ENCODE results near the gene RNF157.
A peak's percentile ranks its signal among the peaks of the same experiment; 100 is the strongest.

Gene RNF157

GRCh38 chr17:76263896-76264295 is 23.6 kb upstream of the RNF157 start:
- Histone ChIP-seq H3K9ac (peak overlapping the region; percentile 54), H3K4me3 (IDR thresholded peaks at IDR 0.05; ENCODE audit: insufficient read depth, low read depth, low read length) (no peak overlapping the region), H4K20me1 (ENCODE audit: insufficient read depth) (no peaks in the 10 kb centered on the region)

GRCh38 chr17:76262732-76263344 is 22.5 kb upstream of the RNF157 start:
- H3K27me3 ChIP-seq (ENCODE audit: insufficient read depth, low read depth), result no peaks in the 10 kb centered on the region
- TF ChIP-seq CTCF (conservative IDR thresholded peaks at IDR 0.05; ENCODE audit: low read depth, low read length), result no peak
- no peaks in the 10 kb centered on the region for H4K20me1 ChIP-seq (ENCODE audit: insufficient read depth)
- H3K27ac ChIP-seq, result peak overlapping the region; percentile 95
- peak overlapping the region; percentile 74 for H2AFZ ChIP-seq (ENCODE audit: low read depth)
- H3K4me2 ChIP-seq, result peak overlapping the region; percentile 86
- H3K9ac ChIP-seq, result peak overlapping the region; percentile 54; the same call in 1 of the 2 replicates
- peaks cover 46% of the 10 kb centered on the region for H3K4me1 ChIP-seq (ENCODE audit: low read depth, poor library complexity, severe bottlenecking)
- peaks cover 23% of the 10 kb centered on the region for H3K79me2 ChIP-seq (ENCODE audit: insufficient read depth, low read depth)
- H3K4me3 ChIP-seq (IDR thresholded peaks at IDR 0.05; ENCODE audit: insufficient read depth, low read depth, low read length), result no peak overlapping the region
- no peaks in the 10 kb centered on the region for H3K36me3 ChIP-seq (ENCODE audit: insufficient read depth)

More at GRCh38 chr17:76263896-76264295, 23.6 kb upstream of the RNF157 start:
- Histone ChIP-seq H3K4me1 (ENCODE audit: low read depth, poor library complexity, severe bottlenecking) (peaks cover 57% of the 10 kb centered on the region), H3K36me3 (ENCODE audit: insufficient read depth) (no peaks in the 10 kb centered on the region), H2AFZ (ENCODE audit: low read depth) (peak overlapping the region; percentile 74), H3K27me3 (ENCODE audit: insufficient read depth, low read depth) (no peaks in the 10 kb centered on the region), H3K79me2 (ENCODE audit: insufficient read depth, low read depth) (peaks cover 33% of the 10 kb centered on the region), H3K4me2 (peak overlapping the region; percentile 86), H3K27ac (peak overlapping the region; percentile 95)
- TF ChIP-seq CTCF (conservative IDR thresholded peaks at IDR 0.05; ENCODE audit: low read depth, low read length), result no peak

GRCh38 chr17:76261421-76262215 is 21.3 kb upstream of the RNF157 start:
- Histone ChIP-seq H4K20me1 (ENCODE audit: insufficient read depth) (no peaks in the 10 kb centered on the region), H3K27me3 (ENCODE audit: insufficient read depth, low read depth) (no peaks in the 10 kb centered on the region), H3K36me3 (ENCODE audit: insufficient read depth) (no peaks in the 10 kb centered on the region), H2AFZ (ENCODE audit: low read depth) (no peak overlapping the region), H3K4me1 (ENCODE audit: low read depth, poor library complexity, severe bottlenecking) (peaks cover 36% of the 10 kb centered on the region), H3K4me3 (IDR thresholded peaks at IDR 0.05; ENCODE audit: insufficient read depth, low read depth, low read length) (no peak overlapping the region), H3K4me2 (no peak overlapping the region), H3K9ac (no peak overlapping the region), H3K27ac (peak overlapping the region; percentile 95; the same call in 1 of the 2 replicates), H3K79me2 (ENCODE audit: insufficient read depth, low read depth) (peaks cover 10% of the 10 kb centered on the region)
- TF ChIP-seq CTCF (conservative IDR thresholded peaks at IDR 0.05; ENCODE audit: low read depth, low read length), result no peak

GRCh38 chr17:76260669-76261068 is 20.4 kb upstream of the RNF157 start:
- H3K27ac ChIP-seq, result no peak overlapping the region
- no peak overlapping the region for H3K4me3 ChIP-seq (IDR thresholded peaks at IDR 0.05; ENCODE audit: insufficient read depth, low read depth, low read length)
- TF ChIP-seq CTCF (conservative IDR thresholded peaks at IDR 0.05; ENCODE audit: low read depth, low read length), result no peak
- H3K36me3 ChIP-seq (ENCODE audit: insufficient read depth), result no peaks in the 10 kb centered on the region
- no peak overlapping the region for H3K4me2 ChIP-seq
- peaks cover 1% of the 10 kb centered on the region; the same call in 1 of the 2 replicates for H3K79me2 ChIP-seq (ENCODE audit: insufficient read depth, low read depth)
- no peak overlapping the region for H3K9ac ChIP-seq
- H2AFZ ChIP-seq (ENCODE audit: low read depth), result no peak overlapping the region
- H3K4me1 ChIP-seq (ENCODE audit: low read depth, poor library complexity, severe bottlenecking), result peaks cover 38% of the 10 kb centered on the region
- H4K20me1 ChIP-seq (ENCODE audit: insufficient read depth), result no peaks in the 10 kb centered on the region
- no peaks in the 10 kb centered on the region for H3K27me3 ChIP-seq (ENCODE audit: insufficient read depth, low read depth)

Data from KMS-11 (cell line).